OCI-LY7 (cell line): ENCODE measurements around the gene ANGPTL8. TPM values are rescaled to one million over a fixed set of nuclear protein-coding genes. Genes with fewer than 3 reads are reported as not detected.

Experiments used
- BruUV-seq: library from RNA; stranded (reverse); fragments of 400-500 nt; replicated peaks from 2 replicates; lab custom pipeline; 2021; lab: Mats Ljungman, UMichigan
- CTCF ChIA-PET: fragments of 300-600 bp; sonication (Branson Sonifier 250); formaldehyde crosslinking; loops from one replicate; lab custom pipeline; 2022; ENCODE audit warnings: antibody characterized with exemption; ENCODE audit not compliant: unreplicated experiment; lab: Charles Lee
- POLR2A ChIA-PET: fragments of 300-600 bp; sonication (Branson Sonifier 250); formaldehyde crosslinking; loops from one replicate; lab custom pipeline; 2022; ENCODE audit warnings: antibody characterized with exemption; lab: Charles Lee
- DNase-seq: peaks from one replicate; pipeline ENCODE4 v3.0.0-alpha.2; 2015; ENCODE audit warnings: low spot score
- H2AFZ ChIP-seq: fragments of 200-600 bp; sonication (generic), shearing (Covaris generic); 2 replicates; pipeline ENCODE4 v1.6.1; 2014; ENCODE audit warnings: mild to moderate bottlenecking, antibody characterized with exemption, low read length, moderate library complexity
- H3K27ac ChIP-seq: fragments of 200-600 bp; sonication (generic); 2 replicates; pipeline ENCODE4 v1.5.1; 2014; ENCODE audit warnings: mixed run types, low read depth, mild to moderate bottlenecking, moderate library complexity, low read length, inconsistent platforms; ENCODE audit not compliant: poor library complexity, severe bottlenecking
- H3K36me3 ChIP-seq: fragments of 200-600 bp; sonication (generic); 2 replicates; pipeline ENCODE4 v1.6.1; 2014; ENCODE audit warnings: mild to moderate bottlenecking, antibody characterized with exemption, low read length, moderate library complexity, mixed read lengths; ENCODE audit not compliant: insufficient read depth
- H3K4me1 ChIP-seq: fragments of 200-600 bp; sonication (generic); 2 replicates; pipeline ENCODE4 v1.5.1; 2014; ENCODE audit warnings: mild to moderate bottlenecking, low read length; ENCODE audit not compliant: insufficient read depth, poor library complexity, severe bottlenecking
- H3K4me2 ChIP-seq: fragments of 200-600 bp; sonication (generic); 2 replicates; pipeline ENCODE4 v1.6.1; 2014; ENCODE audit warnings: mild to moderate bottlenecking, low read length
- H3K4me3 ChIP-seq: fragments of 200-600 bp; sonication (generic); 2 replicates; pipeline ENCODE4 v1.5.1; 2014; ENCODE audit warnings: mild to moderate bottlenecking, low read depth, low read length; ENCODE audit not compliant: poor library complexity, severe bottlenecking
- H3K79me2 ChIP-seq: fragments of 200-600 bp; sonication (generic); 2 replicates; pipeline ENCODE4 v1.6.1; 2016; ENCODE audit warnings: low read depth, mild to moderate bottlenecking, low read length, moderate library complexity, mixed read lengths; ENCODE audit not compliant: insufficient read depth
- H3K9me2 ChIP-seq: fragments of 200-600 bp; sonication (generic); 2 replicates; pipeline ENCODE4 v1.6.1; 2016; ENCODE audit warnings: mild to moderate bottlenecking, low read length, mixed read lengths; ENCODE audit not compliant: insufficient read depth
- H3K9me3 ChIP-seq: fragments of 200-600 bp; sonication (generic); 2 replicates; pipeline ENCODE4 v1.6.1; 2014; ENCODE audit warnings: mild to moderate bottlenecking, mixed run types, low read length, mixed read lengths
- H4K20me1 ChIP-seq: fragments of 200-600 bp; sonication (generic); 2 replicates; pipeline ENCODE4 v1.6.1; 2014; ENCODE audit warnings: mild to moderate bottlenecking, antibody characterized with exemption, low read length, moderate library complexity, mixed read lengths; ENCODE audit not compliant: insufficient read depth
- EZH2phosphoT487 ChIP-seq: fragments of 200-600 bp; sonication (generic); IDR thresholded peaks from 2 replicates; pipeline ENCODE4 v1.6.1; 2018; ENCODE audit warnings: low read depth, borderline replicate concordance, mild to moderate bottlenecking, mixed run types, antibody characterized with exemption, low read length, moderate library complexity, mixed read lengths
- intact Hi-C: fragments of 100-400 bp; cut with micrococcal nuclease; formaldehyde crosslinking; loops from one replicate; pipeline ENCODE4 v1.10.0; 2022; ENCODE audit not compliant: unreplicated experiment
- total RNA-seq, 2 experiments: library from RNA; depleted of rRNA in 1 of 2; stranded (reverse); fragments of >200 nt in 1 of 2; shearing (Covaris generic) in 1 of 2; gene quantifications; 2 replicates each; pipeline ENCODE4 v1.2.3, GENCODE V29; 2014 to 2022
- TF ChIP-seq, protein P1 (sequence below): fragments of 200-600 bp; sonication (generic); conservative IDR thresholded peaks from 2 replicates; pipeline ENCODE4 v1.5.1; 2014; ENCODE audit warnings: mild to moderate bottlenecking, antibody characterized with exemption, low read length, moderate library complexity, mixed read lengths

ANGPTL8 gene
- total RNA-seq, 2 experiments from 2014 or later, result not detected

DNA sequence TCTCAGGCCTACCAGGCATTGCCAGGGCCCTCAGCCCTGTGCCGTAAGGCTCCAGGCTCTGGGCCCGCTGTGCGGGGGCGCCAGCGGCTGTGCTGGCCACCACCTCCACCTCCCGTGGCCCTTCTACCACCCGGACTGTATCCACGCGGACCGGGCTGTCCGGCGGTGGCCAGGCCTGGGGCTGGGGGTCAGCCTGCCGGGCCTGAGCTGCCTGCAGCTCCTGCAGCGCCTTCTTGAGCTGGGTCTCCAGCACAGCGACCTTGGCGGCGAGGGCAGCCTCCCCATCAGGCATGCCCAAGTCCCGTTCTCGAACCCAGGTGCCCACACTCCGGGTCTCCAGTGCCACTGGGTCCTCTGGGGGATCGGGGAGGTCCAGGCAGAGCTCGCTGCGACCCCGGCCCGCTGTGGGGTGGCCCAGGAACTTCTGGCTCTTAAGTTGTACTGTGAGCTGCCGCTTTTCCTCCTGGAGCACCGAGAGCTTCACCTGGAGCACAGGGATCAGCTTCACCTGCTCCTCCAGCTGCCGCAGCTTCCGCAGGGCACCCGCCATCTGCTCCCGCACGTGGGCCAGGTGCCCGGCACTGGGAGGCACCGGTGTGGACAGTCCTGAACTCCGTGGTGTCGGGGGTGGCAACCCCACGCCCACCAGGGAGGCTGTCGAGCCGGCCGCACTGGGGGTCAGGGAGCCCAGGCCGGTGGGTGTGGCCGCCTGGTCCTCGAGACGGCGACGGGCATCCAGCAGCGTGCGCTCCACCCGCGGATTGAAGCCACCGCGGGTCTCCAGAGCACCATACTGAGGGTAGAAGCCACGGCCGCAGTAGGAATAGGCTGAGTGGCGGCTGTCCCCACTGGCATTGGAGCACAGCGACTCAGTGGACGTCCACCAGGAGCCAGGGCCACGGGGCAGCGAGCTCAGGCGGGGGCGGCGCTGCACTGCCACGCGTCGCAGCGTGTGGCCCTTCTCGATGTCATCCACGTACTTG, 46.2 kb upstream of the ANGPTL8 start:
- ChIA-PET CTCF (no interaction called here), POLR2A (interaction anchor here (0.7 to 1.4 kb wide), 3 partner anchors 10 to 221 kb away, joined by 3 to 5 read pairs (median 3); no protein-coding TSS in a partner anchor)
- no peak for TF ChIP-seq EZH2phosphoT487
- TF ChIP-seq, protein P1, sequence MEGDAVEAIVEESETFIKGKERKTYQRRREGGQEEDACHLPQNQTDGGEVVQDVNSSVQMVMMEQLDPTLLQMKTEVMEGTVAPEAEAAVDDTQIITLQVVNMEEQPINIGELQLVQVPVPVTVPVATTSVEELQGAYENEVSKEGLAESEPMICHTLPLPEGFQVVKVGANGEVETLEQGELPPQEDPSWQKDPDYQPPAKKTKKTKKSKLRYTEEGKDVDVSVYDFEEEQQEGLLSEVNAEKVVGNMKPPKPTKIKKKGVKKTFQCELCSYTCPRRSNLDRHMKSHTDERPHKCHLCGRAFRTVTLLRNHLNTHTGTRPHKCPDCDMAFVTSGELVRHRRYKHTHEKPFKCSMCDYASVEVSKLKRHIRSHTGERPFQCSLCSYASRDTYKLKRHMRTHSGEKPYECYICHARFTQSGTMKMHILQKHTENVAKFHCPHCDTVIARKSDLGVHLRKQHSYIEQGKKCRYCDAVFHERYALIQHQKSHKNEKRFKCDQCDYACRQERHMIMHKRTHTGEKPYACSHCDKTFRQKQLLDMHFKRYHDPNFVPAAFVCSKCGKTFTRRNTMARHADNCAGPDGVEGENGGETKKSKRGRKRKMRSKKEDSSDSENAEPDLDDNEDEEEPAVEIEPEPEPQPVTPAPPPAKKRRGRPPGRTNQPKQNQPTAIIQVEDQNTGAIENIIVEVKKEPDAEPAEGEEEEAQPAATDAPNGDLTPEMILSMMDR, result no peak
- H3K9me2 ChIP-seq, result no peaks in the 10 kb centered on the region
- H3K79me2 ChIP-seq, result peaks cover 60% of the 10 kb centered on the region
- H3K4me1 ChIP-seq, result peaks cover 80% of the 10 kb centered on the region
- DNase-seq, result no peak
- H3K36me3 ChIP-seq, result peaks cover 67% of the 10 kb centered on the region
- H4K20me1 ChIP-seq, result no peaks in the 10 kb centered on the region
- H3K4me2 ChIP-seq, result peak overlapping the region; percentile 63
- intact Hi-C loops, result loop anchor here (5.0 to 10.0 kb wide), 3 partner anchors 146 to 538 kb away; partner anchors contain the start of gene ILF3
- no peak overlapping the region for H2AFZ ChIP-seq
- H3K27ac ChIP-seq, result peak overlapping the region; percentile 95
- no TSS peak for BruUV-seq
- H3K9me3 ChIP-seq, result no peaks in the 10 kb centered on the region
- H3K4me3 ChIP-seq, result peak overlapping the region; percentile 58

DNA sequence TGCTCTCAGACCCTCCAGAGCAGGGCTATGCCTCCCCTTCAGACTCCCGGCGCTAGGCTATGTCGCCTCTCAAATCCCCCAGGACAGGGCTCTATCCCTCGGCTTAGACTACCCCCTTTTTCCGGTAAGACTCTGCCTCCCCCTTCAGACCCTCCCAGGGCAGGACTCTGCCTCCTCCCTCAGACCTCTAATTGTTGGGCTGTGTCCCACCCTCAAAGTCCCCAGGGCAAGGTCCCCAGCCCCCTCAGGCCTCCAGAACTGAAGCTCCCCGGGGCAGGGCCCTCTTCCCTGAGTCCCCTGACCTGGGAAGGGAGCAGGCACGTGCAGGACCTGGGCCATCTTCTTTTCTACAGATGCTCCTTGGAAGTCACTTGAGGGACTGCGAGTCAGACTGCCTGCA, 45.2 kb upstream of the ANGPTL8 start:
- ChIA-PET CTCF (no interaction called here), POLR2A (interaction anchor here (0.5 to 1.0 kb wide), 2 partner anchors 26 to 320 kb away, joined by 3 to 4 read pairs; no protein-coding TSS in a partner anchor)
- intact Hi-C loops, result loop anchor here (5.0 to 10.0 kb wide), 3 partner anchors 147 to 539 kb away; partner anchors contain the start of gene ILF3

More for the DNA sequence above, 45.2 kb upstream of the ANGPTL8 start:
- peak overlapping the region; percentile 95 for H3K27ac ChIP-seq
- H3K4me1 ChIP-seq, result peaks cover 81% of the 10 kb centered on the region
- no peaks in the 10 kb centered on the region for H4K20me1 ChIP-seq
- H3K4me3 ChIP-seq, result peak overlapping the region; percentile 97
- H3K4me2 ChIP-seq, result peak overlapping the region; percentile 99
- H3K36me3 ChIP-seq, result peaks cover 58% of the 10 kb centered on the region
- BruUV-seq, result no TSS peak
- no peaks in the 10 kb centered on the region for H3K9me2 ChIP-seq
- H3K79me2 ChIP-seq, result peaks cover 53% of the 10 kb centered on the region
- TF ChIP-seq, protein P1, result no peak
- no peak for TF ChIP-seq EZH2phosphoT487
- H3K9me3 ChIP-seq, result no peaks in the 10 kb centered on the region
- no peak overlapping the region for H2AFZ ChIP-seq
- DNase-seq, result no peak
